GM12878 (cell line): ENCODE data around the gene BTG2.

Experiments
- ATF2 ChIP-seq: IDR thresholded peaks from 2 replicates; pipeline ENCODE4 v1.6.1; 2012; ENCODE audit warnings: low read length, inconsistent platforms
- JUND ChIP-seq: IDR thresholded peaks from 2 replicates; pipeline ENCODE4 v1.6.1; 2012; ENCODE audit warnings: low read depth, mild to moderate bottlenecking, low read length, improper control_type of control experiment, moderate library complexity
- MAX ChIP-seq: IDR thresholded peaks from 2 replicates; pipeline ENCODE4 v1.6.1; 2012; ENCODE audit warnings: low read depth, low read length, improper control_type of control experiment
- RAD21 ChIP-seq: IDR thresholded peaks from 2 replicates; pipeline ENCODE4 v1.6.1; 2011; ENCODE audit warnings: mild to moderate bottlenecking, low read depth, low read length, moderate library complexity; ENCODE audit not compliant: insufficient read depth
- SIN3A ChIP-seq: IDR thresholded peaks from 2 replicates; pipeline ENCODE4 v1.6.1; 2012; ENCODE audit warnings: low read depth, low read length, improper control_type of control experiment
- SP1 ChIP-seq: IDR thresholded peaks from one replicate; pipeline ENCODE4 v1.6.1; 2011; ENCODE audit warnings: low read depth, low read length
- YY1 ChIP-seq: IDR thresholded peaks from 2 replicates; pipeline ENCODE4 v1.6.1; 2011; ENCODE audit warnings: low read depth, mild to moderate bottlenecking, low read length
- ZNF687 ChIP-seq: fragments of 450-650 bp; IDR thresholded peaks from 2 replicates; pipeline ENCODE4 v1.6.1; 2017; ENCODE audit warnings: mild to moderate bottlenecking, moderate library complexity

DNA sequence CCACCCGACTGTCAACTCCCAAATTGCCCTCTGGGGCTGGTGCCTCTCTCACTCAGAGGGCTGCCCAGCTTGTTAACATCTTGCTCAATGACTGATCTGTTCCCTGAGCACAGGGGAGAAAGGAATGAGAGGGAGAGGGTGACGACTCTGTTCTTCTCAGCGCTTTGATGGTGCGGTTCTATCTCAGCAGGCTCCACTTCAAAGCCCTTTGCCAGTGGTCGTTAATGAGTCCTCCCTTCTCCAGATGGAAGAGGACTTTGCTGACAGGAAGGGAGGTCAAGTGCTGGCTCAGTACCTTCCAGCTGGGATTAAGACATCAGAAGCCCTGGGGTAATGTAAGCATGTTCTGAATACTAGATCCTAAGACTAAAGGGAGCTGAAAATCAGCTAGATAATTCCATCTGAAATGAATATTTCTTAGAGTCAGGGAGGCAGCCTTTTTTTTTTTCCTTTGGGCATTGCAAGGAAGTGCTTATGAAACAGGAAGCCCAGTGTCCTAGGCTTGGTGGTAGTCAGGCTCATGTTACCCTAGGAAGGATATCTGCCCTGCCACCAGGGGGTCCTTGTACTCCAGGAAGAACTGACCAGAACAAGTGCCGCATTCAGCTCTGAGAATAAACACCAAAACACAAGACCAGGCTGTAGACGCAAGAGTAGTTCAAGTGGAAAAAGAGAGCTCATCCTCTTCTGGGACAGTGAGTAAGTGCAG, 40.9 kb downstream of the BTG2 start:
- TF ChIP-seq JUND (no peak), SP1 (no peak), ATF2 (no peak), RAD21 (no peak), SIN3A (no peak), YY1 (no peak), ZNF687 (no peak), MAX (no peak)
